ENCODE results near the gene DNAH2.

DNA sequence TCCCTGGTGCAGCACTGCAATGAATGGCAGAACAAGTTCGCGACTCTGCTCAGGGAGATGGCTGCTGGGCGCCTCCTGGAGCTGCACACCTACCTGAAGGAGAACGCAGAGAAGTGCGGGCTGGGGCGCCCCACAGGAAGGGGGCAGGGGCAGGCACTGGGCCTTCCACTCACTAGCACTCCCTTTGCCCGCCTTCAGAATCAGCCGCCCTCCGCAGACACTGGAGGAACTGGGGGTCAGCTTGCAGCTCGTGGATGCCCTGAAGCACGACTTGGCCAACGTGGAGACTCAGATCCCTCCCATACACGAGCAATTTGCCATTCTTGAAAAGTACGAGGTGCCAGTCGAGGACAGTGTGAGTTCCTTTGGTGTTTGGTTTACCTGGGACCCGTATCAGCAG, 46.4 kb downstream of the DNAH2 start:
- TF ChIP-seq CTCF (IDR thresholded peaks at IDR 0.05; ENCODE audit: insufficient read depth, low read length, poor library complexity, severe bottlenecking) (no peak), EZH2phosphoT487 (conservative IDR thresholded peaks at IDR 0.05; ENCODE audit: low read length) (no peak)

Data from SU-DHL-6 (cell line).